HFF-Myc (cell line): ENCODE measurements around the gene KRI1.

Source experiments
- DNase-seq: peaks from one replicate; pipeline ENCODE4 v3.0.0-alpha.2; 2011; ENCODE audit warnings: low read depth; ENCODE audit errors: extremely low read depth
- H3K4me3 ChIP-seq: replicated peaks from 2 replicates; pipeline ENCODE4 v1.5.1; 2011; ENCODE audit warnings: low read depth, mild to moderate bottlenecking, control low read depth, low read length
- CTCF ChIP-seq: IDR thresholded peaks from 2 replicates; pipeline ENCODE4 v1.5.1; 2012; ENCODE audit warnings: mild to moderate bottlenecking, low read depth, low read length, control low read depth; ENCODE audit errors: missing control alignments

Gene KRI1

GRCh38 chr19:10518444-10519361 lies 47.1 kb downstream of the KRI1 start:
- no peak for DNase-seq
- no peak for TF ChIP-seq CTCF
- H3K4me3 ChIP-seq = no peak overlapping the region

DNA sequence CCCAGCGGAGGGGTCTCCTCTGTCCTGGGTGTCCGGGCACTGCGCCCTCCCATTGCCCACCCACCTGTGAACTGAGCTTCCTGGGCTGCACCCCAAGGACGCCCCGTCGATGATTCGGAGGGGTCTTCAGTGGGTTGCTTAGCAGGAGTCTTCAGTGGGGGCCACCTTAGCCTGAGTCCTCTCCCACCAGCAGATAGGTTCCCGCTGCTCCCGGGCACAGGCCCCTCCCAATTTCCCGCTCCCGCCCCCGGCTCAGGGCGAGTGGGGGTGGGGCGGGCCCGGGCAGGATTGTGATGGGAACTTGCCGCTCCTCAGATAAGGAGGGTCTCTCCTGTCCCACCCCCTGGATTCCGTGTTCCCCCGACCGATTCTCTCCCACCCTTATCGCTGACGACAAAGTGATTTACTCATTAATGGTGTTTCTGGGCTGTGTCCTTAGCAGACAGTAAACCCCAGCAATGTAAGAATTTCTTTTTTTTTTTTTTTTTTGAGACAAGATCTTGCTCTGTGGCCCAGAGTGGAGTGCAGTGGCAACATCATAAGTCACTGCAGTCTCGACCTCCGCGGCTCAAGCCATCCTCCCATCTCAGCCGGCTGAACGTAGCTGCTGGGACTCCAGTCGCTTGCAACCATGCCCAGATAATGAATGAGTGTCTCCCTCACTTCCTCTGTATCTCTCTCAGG lies 47.9 kb downstream of the KRI1 start:
- H3K4me3 ChIP-seq = no peak overlapping the region
- TF ChIP-seq CTCF = no peak
- no peak for DNase-seq

GRCh38 chr19:10517361-10517759 lies 48.5 kb downstream of the KRI1 start, which contains the start of gene S1PR5:
Gene S1PR5, minus strand, starts transcription at chr19:10517447. Its CDS starts 2,436 bp downstream, at chr19:10515011.
- DNase-seq = no peak

GRCh38 chr19:10516671-10517286 lies 49.0 kb downstream of the KRI1 start:
- H3K4me3 ChIP-seq = no peak overlapping the region
- no peak for TF ChIP-seq CTCF
- no peak for DNase-seq

More at GRCh38 chr19:10517361-10517759, 48.5 kb downstream of the KRI1 start, which contains the start of gene S1PR5:
- H3K4me3 ChIP-seq = no peak within 1 kb of the TSS
- TF ChIP-seq CTCF = no peak

GRCh38 chr19:10516064-10516385 lies 49.8 kb downstream of the KRI1 start:
- no peak overlapping the region for H3K4me3 ChIP-seq
- TF ChIP-seq CTCF = no peak
- no peak for DNase-seq

DNA sequence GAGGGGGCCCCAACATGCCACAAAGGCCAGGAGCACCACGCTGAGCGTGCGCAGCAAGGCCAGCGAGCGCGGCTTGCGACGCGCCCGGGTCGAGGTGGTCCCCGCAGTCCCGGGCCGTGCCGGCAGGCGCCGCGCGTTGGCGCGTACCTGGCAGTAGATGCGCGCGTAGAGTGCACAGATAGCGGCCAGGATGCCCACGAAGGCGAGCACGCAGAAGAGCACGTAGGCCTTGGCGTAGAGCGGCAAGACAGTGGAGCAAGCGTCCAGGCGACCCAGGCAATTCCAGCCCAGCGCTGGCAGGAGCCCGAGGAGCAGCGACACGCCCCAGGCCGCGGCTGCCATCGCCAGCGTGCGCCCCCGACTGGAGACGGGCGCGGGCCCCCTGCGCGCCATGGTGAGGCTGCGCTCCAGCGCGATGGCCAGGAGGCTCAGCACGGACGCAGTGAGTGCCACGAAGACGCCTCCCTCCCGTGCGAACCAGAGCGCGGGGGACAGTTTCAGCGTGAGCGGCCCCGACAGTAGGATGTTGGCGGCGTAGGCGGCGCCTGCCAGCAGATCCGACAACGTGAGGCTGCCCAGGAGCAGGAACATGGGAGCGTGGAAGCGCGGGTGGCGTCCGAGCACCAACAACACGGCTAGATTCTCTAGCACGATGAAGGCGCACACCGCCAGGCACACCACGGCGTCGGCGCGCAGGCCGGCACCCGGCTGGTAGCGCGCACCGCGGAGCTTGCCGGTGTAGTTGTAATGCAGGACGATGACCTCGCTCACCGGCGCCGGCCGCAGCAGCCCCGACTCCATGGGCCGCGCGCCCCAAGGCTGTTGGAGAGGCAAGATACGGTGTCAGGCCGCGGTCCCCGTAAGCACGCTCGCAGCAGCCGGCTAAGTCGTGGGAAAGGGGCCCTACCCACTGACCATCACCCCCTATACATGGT lies 51.3 kb downstream of the KRI1 start:
- no peak for TF ChIP-seq CTCF
- no peak overlapping the region for H3K4me3 ChIP-seq
- DNase-seq = no peak
